H1 (cell line): ENCODE results near the gene WDR7. TPM values are rescaled to one million over a fixed set of nuclear protein-coding genes. Genes with fewer than 3 reads are reported as not detected.

Source experiments
- CTCF ChIA-PET: fragments of 300-600 bp; sonication (Branson Sonifier 250); formaldehyde crosslinking; loops from one replicate; lab custom pipeline; 2021; ENCODE audit not compliant: partially characterized antibody; lab: Charles Lee
- POLR2A ChIA-PET: fragments of 300-600 bp; sonication (Branson Sonifier 250); formaldehyde crosslinking; loops from one replicate; lab custom pipeline; 2021; ENCODE audit warnings: inconsistent platforms; ENCODE audit not compliant: partially characterized antibody; lab: Charles Lee
- DNase-seq, 2 experiments: peaks; one replicate each; pipeline versions ENCODE4 v3.0.0 to v3.0.0-alpha.2; 2010 to 2022; ENCODE audit warnings: low spot score in 2 of 2, low read depth in 1 of 2, mixed read lengths in 1 of 2
- FAIRE-seq: peaks from 2 replicates; lab custom pipeline; 2011; peaks lifted over from hg19 to GRCh38; lab: Jason Lieb, UNC
- H2AFZ ChIP-seq: 2 replicates; pipeline ENCODE4 v1.8.1; 2012; ENCODE audit warnings: low read length, inconsistent platforms
- H2AK5ac ChIP-seq: 2 replicates; pipeline ENCODE4 v1.6.1; 2013; ENCODE audit warnings: low read depth, low read length
- H2BK120ac ChIP-seq: replicated peaks from 2 replicates; pipeline ENCODE3; 2013; ENCODE audit warnings: low read depth, low read length, inconsistent platforms
- H2BK12ac ChIP-seq: 2 replicates; pipeline ENCODE4 v1.6.1; 2013; ENCODE audit warnings: low read depth, low read length
- H2BK15ac ChIP-seq: 2 replicates; pipeline ENCODE4 v1.6.1; 2013; ENCODE audit warnings: low read length
- H2BK20ac ChIP-seq: 2 replicates; pipeline ENCODE4 v1.6.1; 2013; ENCODE audit warnings: low read length
- H2BK5ac ChIP-seq: 2 replicates; pipeline ENCODE4 v1.6.1; 2013; ENCODE audit warnings: low read depth, low read length
- H3K14ac ChIP-seq: 2 replicates; pipeline ENCODE4 v1.6.1; 2013; ENCODE audit warnings: inconsistent platforms; ENCODE audit not compliant: insufficient read length
- H3K18ac ChIP-seq: 2 replicates; pipeline ENCODE4 v1.6.1; 2013; ENCODE audit warnings: low read length; ENCODE audit errors: extremely low read depth
- H3K23ac ChIP-seq: 2 replicates; pipeline ENCODE4 v1.6.1; 2013; ENCODE audit warnings: inconsistent platforms; ENCODE audit not compliant: insufficient read length
- H3K23me2 ChIP-seq: 2 replicates; pipeline ENCODE4 v1.6.1; 2013; ENCODE audit warnings: low read depth, low read length
- H3K27ac ChIP-seq: 2 replicates; pipeline ENCODE4 v1.6.1; 2011; ENCODE audit warnings: low read depth, low read length, inconsistent platforms
- H3K27me3 ChIP-seq, 4 experiments: replicated peaks in 1 of 4; 1 replicate in 1 of 4; 2 replicates in 3 of 4; pipeline versions ENCODE4 v1.6.1 to v1.8.1; 2011 to 2013; ENCODE audit warnings: low read length in 3 of 4, mild to moderate bottlenecking in 3 of 4, inconsistent platforms in 2 of 4, mixed read lengths in 2 of 4, moderate library complexity in 1 of 4; ENCODE audit not compliant: control insufficient read depth in 3 of 4, insufficient read depth in 3 of 4; ENCODE audit errors: extremely low read depth in 1 of 4
- H3K36me3 ChIP-seq, 4 experiments: 2 replicates each; pipeline versions ENCODE4 v1.6.1 to v1.8.1; 2011 to 2013; ENCODE audit warnings: mild to moderate bottlenecking in 4 of 4, low read length in 3 of 4, moderate library complexity in 2 of 4, control low read depth in 1 of 4, inconsistent platforms in 1 of 4; ENCODE audit not compliant: insufficient read depth in 4 of 4, control insufficient read depth in 2 of 4
- H3K4ac ChIP-seq: replicated peaks from 2 replicates; pipeline ENCODE3; 2013; ENCODE audit warnings: low read length, low read depth, mixed read lengths, inconsistent platforms; ENCODE audit not compliant: insufficient read length
- H3K4me1 ChIP-seq, 4 experiments: replicated peaks in 1 of 4; 1 replicate in 1 of 4; 2 replicates in 3 of 4; pipeline versions ENCODE4 v1.6.1 to v1.8.1; 2011 to 2013; ENCODE audit warnings: low read length in 3 of 4, inconsistent platforms in 2 of 4, mixed read lengths in 1 of 4; ENCODE audit not compliant: insufficient read depth in 4 of 4, control insufficient read depth in 3 of 4
- H3K4me2 ChIP-seq, 2 experiments: 2 replicates each; pipeline versions ENCODE4 v1.6.1 to v1.8.1; 2011 to 2013; ENCODE audit warnings: low read depth in 2 of 2, low read length in 2 of 2, control low read depth in 1 of 2, inconsistent platforms in 1 of 2, mild to moderate bottlenecking in 1 of 2; ENCODE audit not compliant: insufficient read depth in 1 of 2
- H3K4me3 ChIP-seq, 4 experiments: fragments of 200-600, 300-600 bp in 1 of 4; sonication (generic), shearing (Covaris generic), sonication (Bioruptor Twin) in 1 of 4; 2 replicates each; pipeline versions ENCODE4 v1.5.1 to v1.8.1; 2011 to 2016; ENCODE audit warnings: low read length in 4 of 4, low read depth in 3 of 4, control low read depth in 2 of 4, inconsistent platforms in 2 of 4, mild to moderate bottlenecking in 2 of 4, mixed read lengths in 1 of 4, moderate library complexity in 1 of 4; ENCODE audit not compliant: insufficient read depth in 2 of 4; ENCODE audit errors: extremely low read depth in 1 of 4
- H3K56ac ChIP-seq: replicated peaks from 2 replicates; pipeline ENCODE3; 2013; ENCODE audit warnings: low read depth, mild to moderate bottlenecking, mixed read lengths, low read length, inconsistent platforms; ENCODE audit not compliant: insufficient read length
- H3K79me1 ChIP-seq: 2 replicates; pipeline ENCODE4 v1.6.1; 2013; ENCODE audit warnings: low read depth, low read length, control low read depth
- H3K79me2 ChIP-seq, 2 experiments: 2 replicates each; pipeline versions ENCODE4 v1.6.1 to v1.8.1; 2012 to 2013; ENCODE audit warnings: low read length in 2 of 2, mild to moderate bottlenecking in 2 of 2, inconsistent platforms in 1 of 2; ENCODE audit not compliant: insufficient read depth in 2 of 2, control insufficient read depth in 1 of 2
- H3K9ac ChIP-seq, 4 experiments: replicated peaks in 1 of 4; 1 replicate in 1 of 4; 2 replicates in 3 of 4; pipeline versions ENCODE4 v1.6.1 to v1.8.1; 2011 to 2013; ENCODE audit warnings: low read depth in 3 of 4, low read length in 3 of 4, control low read depth in 2 of 4, mild to moderate bottlenecking in 2 of 4, moderate library complexity in 2 of 4, inconsistent platforms in 1 of 4; ENCODE audit errors: extremely low read depth in 1 of 4
- H3K9me3 ChIP-seq, 2 experiments: 2 replicates each; pipeline versions ENCODE4 v1.6.1 to v1.8.1; 2012 to 2013; ENCODE audit warnings: mild to moderate bottlenecking in 2 of 2, moderate library complexity in 2 of 2, control low read depth in 1 of 2, inconsistent platforms in 1 of 2, low read depth in 1 of 2, low read length in 1 of 2, mixed read lengths in 1 of 2; ENCODE audit not compliant: insufficient read depth in 2 of 2
- H4K20me1 ChIP-seq, 2 experiments: replicated peaks in 1 of 2; 2 replicates each; pipeline versions ENCODE3 to v1.8.1; 2011 to 2013; ENCODE audit warnings: inconsistent platforms in 2 of 2, low read length in 2 of 2, mild to moderate bottlenecking in 1 of 2; ENCODE audit not compliant: insufficient read depth in 2 of 2, control insufficient read depth in 1 of 2
- H4K5ac ChIP-seq: 2 replicates; pipeline ENCODE4 v1.6.1; 2013; ENCODE audit warnings: low read length, low read depth, mixed read lengths, inconsistent platforms; ENCODE audit not compliant: insufficient read length
- H4K8ac ChIP-seq: 2 replicates; pipeline ENCODE4 v1.8.0; 2013; ENCODE audit warnings: mild to moderate bottlenecking, moderate library complexity, low read length, inconsistent platforms; ENCODE audit not compliant: insufficient read depth; ENCODE audit errors: extremely low read depth
- H4K91ac ChIP-seq: replicated peaks from 2 replicates; pipeline ENCODE3; 2013; ENCODE audit warnings: low read length, mixed read lengths, inconsistent platforms; ENCODE audit not compliant: insufficient read length
- BCL11A ChIP-seq, 2 experiments: IDR thresholded peaks; one replicate each; pipeline ENCODE4 v1.6.1; 2011; ENCODE audit warnings: low read depth in 2 of 2, low read length in 2 of 2, mild to moderate bottlenecking in 2 of 2
- BRCA1 ChIP-seq: IDR thresholded peaks from 2 replicates; pipeline ENCODE4 v1.6.1; 2012; ENCODE audit warnings: low read depth, low read length, improper control_type of control experiment
- CBX8 ChIP-seq: fragments of 300-800, 300-1000 bp; sonication (generic); IDR thresholded peaks from 2 replicates; pipeline ENCODE4 v1.7.1; 2016; ENCODE audit warnings: low read depth, low read length, borderline replicate concordance
- EP300 ChIP-seq, 2 experiments: IDR thresholded peaks; 1 replicate in 1 of 2; 2 replicates in 1 of 2; pipeline ENCODE4 v1.6.1; 2011 to 2012; ENCODE audit warnings: low read depth in 2 of 2, low read length in 2 of 2, mild to moderate bottlenecking in 2 of 2, borderline replicate concordance in 1 of 2, inconsistent platforms in 1 of 2, moderate library complexity in 1 of 2
- NRF1 ChIP-seq: IDR thresholded peaks from 2 replicates; pipeline ENCODE4 v1.6.1; 2011; ENCODE audit warnings: mild to moderate bottlenecking, low read depth, low read length, improper control_type of control experiment
- PHF8 ChIP-seq: fragments of 200-600 bp; sonication (generic); conservative IDR thresholded peaks from 2 replicates; pipeline ENCODE4 v1.7.1; 2012; ENCODE audit warnings: low read depth, mild to moderate bottlenecking, inconsistent platforms, low read length, moderate library complexity
- POLR2AphosphoS5 ChIP-seq: IDR thresholded peaks from 2 replicates; pipeline ENCODE4 v1.6.1; 2011; ENCODE audit warnings: low read depth, low read length
- RBBP5 ChIP-seq: IDR thresholded peaks from 2 replicates; pipeline ENCODE4 v1.7.1; 2012; ENCODE audit warnings: low read depth, mild to moderate bottlenecking, inconsistent platforms, low read length, moderate library complexity, borderline replicate concordance
- SIN3A ChIP-seq, 2 experiments: IDR thresholded peaks in 1 of 2; conservative IDR thresholded peaks in 1 of 2; 2 replicates each; pipeline ENCODE4 v1.6.1; 2011 to 2012; ENCODE audit warnings: low read length in 2 of 2, improper control_type of control experiment in 1 of 2, low read depth in 1 of 2, mild to moderate bottlenecking in 1 of 2
- SP4 ChIP-seq: IDR thresholded peaks from 2 replicates; pipeline ENCODE4 v1.6.1; 2012; ENCODE audit warnings: low read length, inconsistent platforms
- YY1 ChIP-seq: IDR thresholded peaks from 2 replicates; pipeline ENCODE4 v1.6.1; 2011; ENCODE audit warnings: low read depth, mild to moderate bottlenecking, low read length
- WGBS, 2 experiments: shearing (Covaris generic) in 1 of 2; methylation state at CpG; one replicate each; pipeline versions ENCODE4 v1.1.6 to v1.1.7; 2013 to 2015; ENCODE audit warnings: low lambda C conversion rate in 2 of 2, mixed read lengths in 2 of 2, inconsistent platforms in 1 of 2, low coverage in 1 of 2, missing lambda C conversion rate in 1 of 2; ENCODE audit not compliant: insufficient replicate concordance in 2 of 2, insufficient coverage in 1 of 2, insufficient read length in 1 of 2; ENCODE audit errors: extremely low coverage in 1 of 2, missing lambda C conversion rate in 1 of 2; 5-methylcytosine and 5-hydroxymethylcytosine counted together
- polyA plus RNA-seq, 7 experiments: library from polyadenylated mRNA; depleted of rRNA in 3 of 7; stranded (reverse) in 5 of 7; unstranded in 2 of 7; fragments of >200 nt in 5 of 7; fragments of 200-250 nt in 2 of 7; gene quantifications; 1 replicate in 5 of 7; 2 replicates in 1 of 7; 4 replicates in 1 of 7; pipeline versions ENCODE4 v1.2.1 to v1.2.3, GENCODE V29; 2011 to 2013; ENCODE audit warnings: missing spikeins in 2 of 7, mixed read lengths in 2 of 7
- total RNA-seq: library from RNA; stranded (reverse); fragmentation: NEBNext Ultra II Directional; extraction: Animal tissue kit (Norgen Biotek cat#: 25700); gene quantifications from 2 replicates; pipeline ENCODE4 v1.2.1, GENCODE V29; 2021

The WDR7 gene
- total and polyA plus RNA-seq, 2 of the 8 experiments (the other 6 are each of a cell fraction or from before 2014, with no cell fraction given) = 5.5 to 15.2 TPM

GRCh38 chr18:56627991-56628390 lies 23.2 kb upstream of the WDR7 start:
- Histone ChIP-seq H4K5ac (no peak overlapping the region), H3K56ac (no peak overlapping the region), H2AFZ (no peak overlapping the region), H3K27me3 (no peaks in the 10 kb centered on the region), H3K79me2 (peaks cover 8 to 87% of the 10 kb centered on the region in 2 experiments), H3K14ac (no peak overlapping the region), H2BK120ac (no peak overlapping the region), H3K23me2 (no peaks in the 10 kb centered on the region), H2AK5ac (no peak overlapping the region), H3K18ac (no peak overlapping the region), H2BK20ac (no peak overlapping the region), H3K23ac (no peak overlapping the region), H3K79me1 (no peaks in the 10 kb centered on the region; the same call in 1 of the 2 replicates), H2BK15ac (no peak overlapping the region), H4K20me1 (peaks cover 3 to 7% of the 10 kb centered on the region in 2 experiments), H3K36me3 (peaks cover 0 to 27% (median 1%) of the 10 kb centered on the region in 4 experiments; a peak in 4 of 8 replicates), H3K4ac (no peak overlapping the region), H3K27ac (no peak overlapping the region), H2BK5ac (no peak overlapping the region), H4K91ac (no peak overlapping the region), H3K9ac (no peak overlapping the region), H3K4me3 (no peak overlapping the region), H4K8ac (no peak overlapping the region), H3K4me2 (no peak overlapping the region), H3K9me3 (no peaks in the 10 kb centered on the region), H2BK12ac (no peak overlapping the region), H3K4me1 (no peaks in the 10 kb centered on the region)
- DNase-seq (no peak), FAIRE-seq (no peak)
- CTCF ChIA-PET = interaction anchor here (1.6 kb wide), 1 partner anchor 62 kb away, joined by 3 read pairs; no protein-coding TSS in a partner anchor
- WGBS, 2 experiments = 94% methylated on average over 2 of the region's 2 CpGs; no CpG with 5 or more reads in 1 of the 2 experiments
- POLR2A ChIA-PET = interaction anchor here (0.7 kb wide), 1 partner anchor 10 kb away, joined by 3 read pairs; the partner anchor contains the start of gene TXNL1
- TF ChIP-seq YY1 (no peak), POLR2AphosphoS5 (no peak), SP4 (no peak), SIN3A (conservative IDR thresholded peaks at IDR 0.05 in 1 of 2, IDR thresholded peaks at IDR 0.05 in 1 of 2; ENCODE audit: low read depth in 1 of 2, low read length in 2 of 2) (no peak), NRF1 (no peak), BCL11A (IDR thresholded peaks at IDR 0.05; ENCODE audit: low read depth in 2 of 2, low read length in 2 of 2) (no peak), CBX8 (no peak), BRCA1 (no peak), RBBP5 (no peak), EP300 (IDR thresholded peaks at IDR 0.05; ENCODE audit: borderline replicate concordance in 1 of 2, low read depth in 2 of 2, low read length in 2 of 2) (no peak), PHF8 (no peak)
